Measurements from ENCODE around the gene RBBP7.

The RBBP7 gene

GRCh38 chrX:16825264-16826035 is 44.7 kb downstream of the RBBP7 start:
- peak; percentile 80 for DNase-seq (ENCODE audit: low read depth)

GRCh38 chrX:16822723-16823122 is 47.4 kb downstream of the RBBP7 start:
- DNase-seq (ENCODE audit: low read depth), result peak; percentile 64

- no peak for DNase-seq (ENCODE audit: low read depth)
Observed at GRCh38 chrX:16819634-16820033, 50.5 kb downstream of the RBBP7 start.

GRCh38 chrX:16814597-16814996 is 55.6 kb downstream of the RBBP7 start:
- no peak for DNase-seq (ENCODE audit: low read depth)

GRCh38 chrX:16807976-16808542 is 62.1 kb downstream of the RBBP7 start:
- DNase-seq (ENCODE audit: low read depth), result peak; percentile 63

- no peak for DNase-seq (ENCODE audit: low read depth)
Observed at GRCh38 chrX:16807548-16807947, 62.6 kb downstream of the RBBP7 start.

GRCh38 chrX:16804923-16805464 is 65.2 kb downstream of the RBBP7 start:
- DNase-seq (ENCODE audit: low read depth), result no peak

- DNase-seq (ENCODE audit: low read depth), result peak; percentile 67
Observed at GRCh38 chrX:16797841-16798240, 72.3 kb downstream of the RBBP7 start.

GRCh38 chrX:16797358-16797757 is 72.8 kb downstream of the RBBP7 start:
- peak; percentile 76 for DNase-seq (ENCODE audit: low read depth)

GRCh38 chrX:16796298-16796697 is 73.9 kb downstream of the RBBP7 start:
- DNase-seq (ENCODE audit: low read depth), result no peak

Measured in fibroblast of gingiva (primary cell).